Colonic mucosa (tissue), 4 donors: ENCODE measurements around the gene YOD1. TPM values are rescaled to one million over a fixed set of nuclear protein-coding genes. Genes with fewer than 3 reads are reported as not detected.

Experiments
- DNase-seq: peaks from one replicate; pipeline ENCODE4 v3.0.0-alpha.2; 2020
- H3K27ac ChIP-seq: fragments of 200-600 bp; one replicate; pipeline ENCODE4 v1.8.0; 2021
- H3K27me3 ChIP-seq: fragments of 200-600 bp; one replicate; pipeline ENCODE4 v1.8.0; 2021
- H3K36me3 ChIP-seq: fragments of 200-600 bp; one replicate; pipeline ENCODE4 v1.8.0; 2021
- H3K4me1 ChIP-seq: fragments of 200-600 bp; one replicate; pipeline ENCODE4 v1.8.0; 2021; ENCODE audit warnings: mild to moderate bottlenecking
- H3K4me3 ChIP-seq: fragments of 200-600 bp; one replicate; pipeline ENCODE4 v1.8.0; 2021
- H3K9ac ChIP-seq, 2 donors: one replicate each; pipeline ENCODE4 v1.7.0; 2013; ENCODE audit warnings: control low read depth in 2 of 2, low read depth in 2 of 2, low read length in 2 of 2
- H3K9me3 ChIP-seq: fragments of 200-600 bp; one replicate; pipeline ENCODE4 v1.8.0; 2021
- intact Hi-C: fragments of 100-400 bp; cut with DNase I; formaldehyde crosslinking; loops from one replicate; pipeline ENCODE4 v1.14.1; 2022
- total RNA-seq, 2 donors: library from RNA; stranded (reverse); fragmentation: NEBNext Ultra II Directional in 1 of 2; extraction: Animal tissue kit (Norgen Biotek cat#: 25700) in 1 of 2; gene quantifications; one replicate each; pipeline ENCODE4 v1.2.1, GENCODE V29; 2021
- TF ChIP-seq, protein P1 (sequence below): fragments of 200-600 bp; IDR thresholded peaks from one replicate; pipeline ENCODE4 v1.8.0; 2022; ENCODE audit warnings: antibody characterized with exemption, mild to moderate bottlenecking
- donor health status: healthy.
- donor health status: DM: no; HTN: no; CAD: no.
- donor health status: DM: no; HTN: no; CAD: no.

YOD1 gene
- total RNA-seq, 2 donors from 2014 or later = 5.7 to 8.0 TPM

DNA sequence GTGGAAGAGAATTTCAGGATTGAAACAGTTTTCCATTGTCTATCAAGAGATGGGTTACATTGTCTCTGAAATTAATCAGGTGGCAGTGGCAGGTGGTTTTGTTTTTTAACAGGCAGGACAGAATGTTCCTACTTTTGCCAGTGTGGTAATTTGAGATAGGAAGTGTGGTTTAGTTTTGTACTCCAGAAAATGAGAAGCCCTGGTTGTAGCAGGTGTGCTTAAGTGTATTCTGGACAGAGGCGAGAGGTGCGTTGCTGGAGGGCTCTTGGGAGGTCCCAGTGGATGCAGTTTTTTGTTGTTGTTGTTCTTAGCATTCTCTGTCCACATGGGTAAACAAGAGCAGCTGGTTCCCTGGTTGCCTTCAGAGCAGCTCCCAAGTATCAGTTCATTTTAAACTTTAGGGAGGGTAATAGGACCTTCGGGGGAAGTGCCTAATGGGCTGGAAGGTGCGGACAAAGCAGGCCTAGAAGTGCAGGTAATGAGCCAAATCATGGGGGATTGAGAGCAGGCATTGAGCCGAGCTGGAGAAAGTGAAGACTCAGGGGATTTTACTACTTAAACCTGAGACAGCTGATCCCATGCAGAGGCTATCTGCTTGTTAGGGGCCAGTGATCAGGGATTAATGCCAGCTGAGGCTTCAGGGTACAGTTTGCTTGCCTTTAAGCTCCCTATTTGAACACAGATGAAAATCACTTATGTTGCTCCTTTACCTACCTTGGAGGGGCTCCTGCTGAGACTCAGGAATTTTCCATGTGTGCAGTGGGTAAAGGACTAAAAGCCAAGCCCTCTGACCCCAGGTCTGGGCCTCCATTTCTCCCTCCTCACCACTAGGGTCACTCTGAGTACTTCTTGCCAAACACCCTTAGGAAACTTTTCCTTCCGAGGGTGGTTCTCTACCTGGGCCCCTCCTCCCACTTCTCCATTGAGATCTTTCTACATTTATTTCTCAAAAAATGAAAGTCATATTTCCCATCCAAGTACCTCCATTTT, 8.2 kb upstream of the YOD1 start:
- TF ChIP-seq, protein P1, sequence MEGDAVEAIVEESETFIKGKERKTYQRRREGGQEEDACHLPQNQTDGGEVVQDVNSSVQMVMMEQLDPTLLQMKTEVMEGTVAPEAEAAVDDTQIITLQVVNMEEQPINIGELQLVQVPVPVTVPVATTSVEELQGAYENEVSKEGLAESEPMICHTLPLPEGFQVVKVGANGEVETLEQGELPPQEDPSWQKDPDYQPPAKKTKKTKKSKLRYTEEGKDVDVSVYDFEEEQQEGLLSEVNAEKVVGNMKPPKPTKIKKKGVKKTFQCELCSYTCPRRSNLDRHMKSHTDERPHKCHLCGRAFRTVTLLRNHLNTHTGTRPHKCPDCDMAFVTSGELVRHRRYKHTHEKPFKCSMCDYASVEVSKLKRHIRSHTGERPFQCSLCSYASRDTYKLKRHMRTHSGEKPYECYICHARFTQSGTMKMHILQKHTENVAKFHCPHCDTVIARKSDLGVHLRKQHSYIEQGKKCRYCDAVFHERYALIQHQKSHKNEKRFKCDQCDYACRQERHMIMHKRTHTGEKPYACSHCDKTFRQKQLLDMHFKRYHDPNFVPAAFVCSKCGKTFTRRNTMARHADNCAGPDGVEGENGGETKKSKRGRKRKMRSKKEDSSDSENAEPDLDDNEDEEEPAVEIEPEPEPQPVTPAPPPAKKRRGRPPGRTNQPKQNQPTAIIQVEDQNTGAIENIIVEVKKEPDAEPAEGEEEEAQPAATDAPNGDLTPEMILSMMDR = no peak
- DNase-seq = no peak
- intact Hi-C loops = no loop called here
- Histone ChIP-seq H3K9me3 (no peaks in the 10 kb centered on the region), H3K36me3 (no peaks in the 10 kb centered on the region), H3K27ac (no peak overlapping the region), H3K4me1 (peaks cover 7% of the 10 kb centered on the region), H3K4me3 (no peak overlapping the region), H3K27me3 (no peaks in the 10 kb centered on the region), H3K9ac (no peak overlapping the region)

DNA sequence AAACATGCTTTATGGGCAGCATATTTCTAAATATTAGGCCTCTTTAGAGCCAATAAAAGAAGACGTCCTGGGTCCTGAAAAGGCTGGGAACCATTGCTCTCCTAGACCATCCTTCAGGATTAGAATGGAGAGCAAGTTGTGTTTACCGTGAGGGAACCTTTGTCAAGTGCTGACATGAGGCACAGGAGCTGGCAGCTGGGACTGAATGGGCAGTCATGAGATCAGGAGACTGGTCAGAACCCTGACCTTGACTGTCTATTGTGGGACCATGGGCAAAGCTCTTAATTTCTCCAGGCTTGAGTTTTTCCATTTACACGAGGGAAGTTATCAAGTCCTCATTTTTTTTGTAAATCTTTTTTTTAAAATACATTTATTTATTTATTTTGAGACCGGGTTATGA, 7.2 kb upstream of the YOD1 start:
- TF ChIP-seq, protein P1 = no peak
- intact Hi-C loops = no loop called here
- no peaks in the 10 kb centered on the region for H3K9me3 ChIP-seq
- H3K4me3 ChIP-seq = no peak overlapping the region
- peaks cover 7% of the 10 kb centered on the region for H3K4me1 ChIP-seq
- no peaks in the 10 kb centered on the region for H3K27me3 ChIP-seq
- DNase-seq = no peak
- no peaks in the 10 kb centered on the region for H3K36me3 ChIP-seq
- H3K27ac ChIP-seq = no peak overlapping the region
- no peak overlapping the region for H3K9ac ChIP-seq

DNA sequence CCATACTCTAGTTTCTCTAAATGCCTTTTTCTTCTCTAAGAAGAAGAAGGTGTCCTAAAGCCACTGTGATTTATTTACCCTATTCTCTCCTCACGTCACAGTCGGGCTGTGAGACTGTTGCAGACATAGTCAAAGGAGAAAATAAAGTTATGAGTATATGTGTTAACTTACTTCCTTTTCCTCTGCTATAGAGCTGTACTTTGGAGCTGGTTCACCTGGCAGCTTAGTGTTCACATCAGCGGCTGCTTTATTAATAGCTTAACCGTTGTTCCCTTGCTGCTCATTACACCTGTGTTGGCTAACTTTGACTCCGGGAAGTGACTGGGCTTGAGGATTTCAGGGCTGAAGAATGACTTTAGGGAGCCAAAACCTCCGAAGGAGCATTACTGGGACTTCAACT, 5.7 kb upstream of the YOD1 start:
- no peaks in the 10 kb centered on the region for H3K27me3 ChIP-seq
- peak; percentile 63 for DNase-seq
- no peaks in the 10 kb centered on the region for H3K36me3 ChIP-seq
- H3K4me3 ChIP-seq = no peak overlapping the region
- no peaks in the 10 kb centered on the region for H3K9me3 ChIP-seq
- intact Hi-C loops = no loop called here
- TF ChIP-seq, protein P1 = no peak
- peak overlapping the region in 1 of 2 donors; percentile 99 for H3K9ac ChIP-seq
- H3K4me1 ChIP-seq = peaks cover 12% of the 10 kb centered on the region
- peak overlapping the region; percentile 91 for H3K27ac ChIP-seq

DNA sequence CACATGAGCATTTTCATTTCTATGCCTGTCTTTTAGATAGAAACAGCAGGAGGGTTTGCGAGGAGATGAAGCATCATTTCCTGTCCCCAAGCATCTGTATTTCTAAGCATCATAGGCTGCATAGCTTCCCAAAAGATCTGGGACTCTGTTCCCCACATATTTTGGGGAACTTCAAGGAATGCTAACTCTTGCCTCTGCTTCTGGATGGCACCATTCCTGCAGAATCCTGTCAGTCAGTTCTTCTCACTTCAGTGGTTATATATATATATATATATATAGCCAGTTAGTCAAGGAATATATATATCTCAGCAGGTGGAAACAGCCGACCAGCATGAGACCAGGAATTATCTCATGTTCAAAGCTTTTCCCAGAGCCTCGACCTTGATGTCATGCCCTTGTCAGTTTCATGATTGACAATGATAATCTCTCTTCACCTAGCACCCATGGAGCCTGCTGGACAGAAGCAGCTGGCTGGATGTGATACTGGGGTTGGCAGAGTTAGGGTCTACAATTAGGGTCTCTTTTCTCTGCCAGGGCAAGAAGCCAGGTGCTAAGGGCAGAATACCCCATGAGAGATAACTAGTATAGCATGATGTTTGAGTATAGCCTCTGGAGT, 4.5 kb upstream of the YOD1 start:
- H3K4me3 ChIP-seq = no peak overlapping the region
- intact Hi-C loops = no loop called here
- H3K4me1 ChIP-seq = peaks cover 12% of the 10 kb centered on the region
- H3K9me3 ChIP-seq = no peaks in the 10 kb centered on the region
- H3K27me3 ChIP-seq = no peaks in the 10 kb centered on the region
- DNase-seq = no peak
- TF ChIP-seq, protein P1 = no peak
- H3K9ac ChIP-seq = peak overlapping the region in 1 of 2 donors; percentile 99
- H3K36me3 ChIP-seq = no peaks in the 10 kb centered on the region
- H3K27ac ChIP-seq = peak overlapping the region; percentile 91

DNA sequence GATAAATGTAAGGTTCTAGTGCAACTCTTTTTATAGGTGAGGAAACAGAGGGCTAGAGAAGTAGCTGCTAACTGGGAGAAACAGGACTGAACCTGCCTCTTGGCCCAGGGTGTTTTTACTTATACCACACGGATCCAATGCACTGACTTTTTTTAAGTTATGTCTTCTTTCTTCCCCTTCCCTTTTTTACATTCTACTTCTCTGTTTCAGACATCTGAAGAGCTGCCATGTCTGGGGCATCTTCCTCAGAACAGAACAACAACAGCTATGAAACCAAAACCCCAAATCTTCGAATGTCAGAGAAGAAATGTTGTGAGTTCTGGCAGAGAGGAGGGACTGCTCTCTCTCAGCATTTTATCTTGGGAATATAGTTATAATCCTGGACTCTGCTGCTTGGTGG, 3.5 kb upstream of the YOD1 start:
- TF ChIP-seq, protein P1 = no peak
- Histone ChIP-seq H3K4me1 (peaks cover 12% of the 10 kb centered on the region), H3K9me3 (no peaks in the 10 kb centered on the region), H3K27ac (peak overlapping the region; percentile 91), H3K36me3 (no peaks in the 10 kb centered on the region), H3K27me3 (no peaks in the 10 kb centered on the region), H3K9ac (peak overlapping the region in 1 of 2 donors; percentile 99), H3K4me3 (no peak overlapping the region)
- intact Hi-C loops = no loop called here
- DNase-seq = no peak
